ENCODE results near the gene BABAM1.

The BABAM1 gene

GRCh38 chr19:17232258-17232657 lies 35.0 kb upstream of the BABAM1 start:
- TF ChIP-seq CTCF (IDR thresholded peaks at IDR 0.05): no peak

GRCh38 chr19:17234911-17235299 lies 32.3 kb upstream of the BABAM1 start:
- TF ChIP-seq CTCF (IDR thresholded peaks at IDR 0.05): no peak

GRCh38 chr19:17235300-17235970 lies 31.8 kb upstream of the BABAM1 start:
- TF ChIP-seq CTCF (IDR thresholded peaks at IDR 0.05): peak; percentile 53

- TF ChIP-seq CTCF (IDR thresholded peaks at IDR 0.05): no peak
These were observed 31.1 kb upstream of the BABAM1 start for GRCh38 chr19:17235971-17236777.

- no peak for TF ChIP-seq CTCF (IDR thresholded peaks at IDR 0.05)
These were observed 30.3 kb upstream of the BABAM1 start for GRCh38 chr19:17236811-17237543.

- no peak for TF ChIP-seq CTCF (IDR thresholded peaks at IDR 0.05)
These were observed 29.2 kb upstream of the BABAM1 start for GRCh38 chr19:17237747-17238706.

All from LNCAP (cell line).